Esophagus muscularis mucosa (tissue), 4 donors: ENCODE results near the gene LYPD6B. TPM values are rescaled to one million over a fixed set of nuclear protein-coding genes. Genes with fewer than 3 reads are reported as not detected.
A peak's percentile ranks its signal among the peaks of the same experiment; 100 is the strongest.

Source experiments
- DNase-seq: peaks from one replicate; pipeline ENCODE4 v3.0.0-alpha.2; 2017; ENCODE audit errors: extremely low spot score
- H3K27ac ChIP-seq, 4 donors: fragments of 200-600 bp; sonication (generic); replicated peaks in 1 of 4; 1 replicate in 3 of 4; 2 replicates in 1 of 4; pipeline ENCODE4 v1.5.1; 2016 to 2019; ENCODE audit warnings: mild to moderate bottlenecking in 1 of 4
- H3K27me3 ChIP-seq, 4 donors: fragments of 200-600 bp; sonication (generic); one replicate each; pipeline versions ENCODE4 v1.5.1 to v1.6.0; 2016 to 2019
- H3K36me3 ChIP-seq, 4 donors: fragments of 200-600 bp; sonication (generic); one replicate each; pipeline ENCODE4 v1.5.1; 2016 to 2019
- H3K4me1 ChIP-seq, 4 donors: fragments of 200-600 bp; sonication (generic); one replicate each; pipeline ENCODE4 v1.5.1; 2016 to 2019
- H3K4me3 ChIP-seq, 4 donors: fragments of 200-600 bp; sonication (generic); 1 replicate in 2 of 4; 2 replicates in 2 of 4; pipeline ENCODE4 v1.5.1; 2016 to 2019; ENCODE audit warnings: mild to moderate bottlenecking in 4 of 4, moderate library complexity in 1 of 4
- H3K9me3 ChIP-seq, 4 donors: fragments of 200-600 bp; sonication (generic); 1 replicate in 3 of 4; 2 replicates in 1 of 4; pipeline ENCODE4 v1.5.1; 2016 to 2019
- CTCF ChIP-seq, 3 experiments: fragments of 200-600 bp in 2 of 3; fragments of 450-650 bp in 1 of 3; sonication (generic) in 2 of 3; IDR thresholded peaks; one replicate each; pipeline ENCODE4 v1.5.1; 2017 to 2019; ENCODE audit warnings: antibody characterized with exemption in 3 of 3, mild to moderate bottlenecking in 2 of 3, moderate library complexity in 1 of 3
- EP300 ChIP-seq: sonication (generic); formaldehyde crosslinking; IDR thresholded peaks from one replicate; pipeline ENCODE4 v1.6.1; 2017; ENCODE audit warnings: antibody characterized with exemption
- POLR2A ChIP-seq: fragments of 450-650 bp; IDR thresholded peaks from one replicate; pipeline ENCODE4 v1.6.1; 2017; ENCODE audit warnings: antibody characterized with exemption, moderate library complexity, mild to moderate bottlenecking, low read depth
- POLR2AphosphoS5 ChIP-seq, 2 donors: sonication (generic); formaldehyde crosslinking; IDR thresholded peaks; one replicate each; pipeline ENCODE4 v1.6.1; 2017; ENCODE audit warnings: antibody characterized with exemption in 2 of 2
- WGBS: methylation state at CpG from one replicate; pipeline ENCODE4 v1.1.5; 2018; 5-methylcytosine and 5-hydroxymethylcytosine counted together
- intact Hi-C: fragments of 100-400 bp; cut with DNase I; formaldehyde crosslinking; loops from one replicate; pipeline ENCODE4 v1.15.1; 2023
- total RNA-seq, 4 donors: library from RNA; depleted of rRNA; stranded (reverse); fragments of >200 nt; gene quantifications; one replicate each; pipeline versions ENCODE4 v1.1.0 to v1.2.1, GENCODE V29; 2016

LYPD6B gene, protein sequence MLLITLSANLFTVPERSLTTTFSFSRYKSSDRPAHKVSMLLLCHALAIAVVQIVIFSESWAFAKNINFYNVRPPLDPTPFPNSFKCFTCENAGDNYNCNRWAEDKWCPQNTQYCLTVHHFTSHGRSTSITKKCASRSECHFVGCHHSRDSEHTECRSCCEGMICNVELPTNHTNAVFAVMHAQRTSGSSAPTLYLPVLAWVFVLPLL
- total RNA-seq: not detected

GRCh38 chr2:149038442-149039212, at the start of gene LYPD6B:
Gene LYPD6B (plus strand): TSS chr2:149038699. CDS start chr2:149130949, 92,250 bp downstream.
- intact Hi-C loops: no loop called here
- Histone ChIP-seq H3K4me3 (peak within 1 kb of the TSS; percentile 32 to 57 (median 42)), H3K9me3 (no peaks in the 10 kb centered on the region), H3K27ac (no peak within 1 kb of the TSS), H3K4me1 (peaks cover 0 to 12% (median 7%) of the 10 kb centered on the region in 4 donors), H3K36me3 (no peaks in the 10 kb centered on the region), H3K27me3 (peaks cover 0 to 50% (median 5%) of the 10 kb centered on the region in 4 donors)
- TF ChIP-seq POLR2A (no peak), POLR2AphosphoS5 (IDR thresholded peaks at IDR 0.05) (no peak), CTCF (IDR thresholded peaks at IDR 0.05) (no peak), EP300 (no peak)
- WGBS: 5% methylated on average over 27 of the region's 85 CpGs
- DNase-seq: peak; percentile 86

DNA sequence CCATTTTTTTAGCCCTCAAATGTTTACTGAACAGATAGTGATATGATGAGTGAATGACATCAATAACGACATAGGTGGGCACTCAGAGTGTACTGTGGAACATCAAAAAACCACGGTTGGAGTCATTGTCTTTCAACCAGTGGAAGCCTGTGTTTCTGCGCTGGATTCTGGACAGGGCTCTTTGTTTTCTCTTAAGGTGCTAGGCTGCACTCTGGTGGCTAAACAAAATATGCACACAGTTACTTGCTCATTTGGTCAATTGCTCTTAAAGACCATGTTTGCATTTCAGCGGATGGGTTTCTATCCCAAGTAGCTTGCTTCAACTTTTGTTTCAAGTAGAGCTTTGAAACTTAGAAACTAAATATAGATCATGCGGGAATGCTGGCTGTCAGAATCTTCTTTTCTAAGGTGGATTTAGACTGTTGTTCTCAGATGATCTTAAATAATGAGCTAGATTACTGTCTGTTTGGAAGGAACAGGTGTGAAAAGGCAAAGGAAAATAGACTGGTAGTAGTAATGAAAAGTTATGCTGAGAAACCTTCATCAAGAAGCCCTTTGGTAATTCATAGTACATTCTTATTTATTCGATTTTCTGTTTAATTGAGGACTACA, 48.5 kb upstream of the LYPD6B start:
- DNase-seq: no peak
- Histone ChIP-seq H3K4me1 (peaks cover 0 to 5% (median 0%) of the 10 kb centered on the region in 4 donors), H3K36me3 (no peaks in the 10 kb centered on the region), H3K9me3 (no peaks in the 10 kb centered on the region), H3K4me3 (no peak overlapping the region), H3K27me3 (peaks cover 0 to 3% (median 0%) of the 10 kb centered on the region in 4 donors), H3K27ac (no peak overlapping the region)
- WGBS: 33% methylated on average over 6 of the region's 6 CpGs
- intact Hi-C loops: loop anchor here (2.0 to 5.0 kb wide), 2 partner anchors 423 to 1051 kb away; no protein-coding TSS in a partner anchor
- TF ChIP-seq POLR2AphosphoS5 (IDR thresholded peaks at IDR 0.05): no peak
- TF ChIP-seq CTCF (IDR thresholded peaks at IDR 0.05): peak; percentile 64 to 77 (median 65)

GRCh38 chr2:148990968-148991367, 47.5 kb upstream of the LYPD6B start:
- no peaks in the 10 kb centered on the region for H3K27me3 ChIP-seq
- no peak overlapping the region for H3K4me3 ChIP-seq
- H3K36me3 ChIP-seq: no peaks in the 10 kb centered on the region
- no peaks in the 10 kb centered on the region for H3K9me3 ChIP-seq
- WGBS: 62% methylated on average over 6 of the region's 6 CpGs
- no peak overlapping the region for H3K27ac ChIP-seq
- DNase-seq: no peak
- intact Hi-C loops: loop anchor here (2.0 to 5.0 kb wide), 2 partner anchors 424 to 1052 kb away; no protein-coding TSS in a partner anchor
- TF ChIP-seq CTCF (IDR thresholded peaks at IDR 0.05): no peak
- TF ChIP-seq POLR2AphosphoS5 (IDR thresholded peaks at IDR 0.05): no peak
- no peak for TF ChIP-seq EP300
- TF ChIP-seq POLR2A: no peak
- H3K4me1 ChIP-seq: peaks cover 0 to 5% (median 0%) of the 10 kb centered on the region in 4 donors

DNA sequence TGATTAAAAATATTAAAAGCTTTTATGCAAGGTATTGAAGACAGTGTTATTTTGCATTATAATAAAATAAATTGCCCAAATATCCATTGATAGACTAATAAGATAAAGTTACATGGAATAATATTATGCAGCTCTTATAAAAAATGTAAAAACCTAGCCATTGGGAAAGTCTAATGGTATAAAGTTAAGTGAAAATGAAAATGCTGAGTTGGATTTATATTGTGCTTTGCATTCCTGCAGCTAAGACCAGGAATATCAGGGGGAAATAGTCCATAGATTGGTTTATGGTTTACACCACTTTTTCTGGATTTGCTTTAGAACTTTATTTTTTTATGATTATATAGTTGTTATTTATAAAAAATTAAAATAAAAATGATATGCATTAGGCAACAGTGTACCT, 46.1 kb upstream of the LYPD6B start:
- H3K9me3 ChIP-seq: no peaks in the 10 kb centered on the region
- H3K27ac ChIP-seq: no peak overlapping the region
- no peak for DNase-seq
- intact Hi-C loops: loop anchor here (5.0 kb wide), 1 partner anchor 425 kb away; no protein-coding TSS in a partner anchor
- H3K36me3 ChIP-seq: no peaks in the 10 kb centered on the region
- H3K4me3 ChIP-seq: no peak overlapping the region
- no peaks in the 10 kb centered on the region for H3K27me3 ChIP-seq
- peaks cover 0 to 5% (median 0%) of the 10 kb centered on the region in 4 donors for H3K4me1 ChIP-seq
- no peak for TF ChIP-seq EP300
- TF ChIP-seq POLR2A: no peak
- TF ChIP-seq POLR2AphosphoS5 (IDR thresholded peaks at IDR 0.05): no peak

GRCh38 chr2:148993351-148993750, 45.1 kb upstream of the LYPD6B start:
- peaks cover 0 to 5% (median 0%) of the 10 kb centered on the region in 4 donors for H3K4me1 ChIP-seq
- H3K27ac ChIP-seq: no peak overlapping the region
- no peaks in the 10 kb centered on the region for H3K27me3 ChIP-seq
- H3K9me3 ChIP-seq: no peaks in the 10 kb centered on the region
- 54% methylated on average over 3 of the region's 3 CpGs for WGBS
- intact Hi-C loops: loop anchor here (5.0 kb wide), 1 partner anchor 426 kb away; no protein-coding TSS in a partner anchor
- no peak overlapping the region for H3K4me3 ChIP-seq
- TF ChIP-seq POLR2AphosphoS5 (IDR thresholded peaks at IDR 0.05): no peak
- TF ChIP-seq EP300: no peak
- no peak for TF ChIP-seq CTCF (IDR thresholded peaks at IDR 0.05)
- no peak for TF ChIP-seq POLR2A
- no peaks in the 10 kb centered on the region for H3K36me3 ChIP-seq
- no peak for DNase-seq
